ENCODE measurements around the gene AP2A2.

GRCh38 chr11:996681-997080 is 71.0 kb downstream of the AP2A2 start:
- TF ChIP-seq POLR2AphosphoS5 (IDR thresholded peaks at IDR 0.05) (no peak), CTCF (IDR thresholded peaks at IDR 0.05) (no peak), POLR2A (IDR thresholded peaks at IDR 0.05) (no peak)

All from prostate gland (tissue), 2 donors.